HG02938 (cell line): ENCODE measurements around the gene CHIA.
A peak's percentile ranks its signal among the peaks of the same experiment; 100 is the strongest.
"Not testable (repeated sequence)": the region's sequence is repeated elsewhere in the genome, so short reads cannot be mapped to it uniquely, and the experiment has no call there.

ENCODE experiments used
- ATAC-seq: cut with Tn5 transposase; IDR thresholded peaks from one replicate; pipeline ENCODE4 v1.9.1; 2021; ENCODE audit warnings: mild to moderate bottlenecking, moderate library complexity; ENCODE audit not compliant: unreplicated experiment

Gene CHIA

GRCh38 chr1:111283838-111284237, 6.8 kb upstream of the CHIA start:
- no peak for ATAC-seq

GRCh38 chr1:111285879-111286278, 4.8 kb upstream of the CHIA start:
- ATAC-seq = no peak

GRCh38 chr1:111286912-111287311, 3.7 kb upstream of the CHIA start:
- ATAC-seq = no peak

- ATAC-seq = no peak
Measured at GRCh38 chr1:111289371-111289770, 1.3 kb upstream of the CHIA start.

- ATAC-seq = no peak
Measured at GRCh38 chr1:111290104-111290503, 547 bp upstream of the CHIA start.

- no peak for ATAC-seq
Measured at GRCh38 chr1:111294390-111294789, 3.7 kb downstream of the CHIA start.

- ATAC-seq = no peak
Measured at GRCh38 chr1:111302374-111302773, 11.7 kb downstream of the CHIA start.

GRCh38 chr1:111309690-111310089, 19.0 kb downstream of the CHIA start:
- no peak for ATAC-seq

GRCh38 chr1:111318523-111318922, 27.9 kb downstream of the CHIA start:
- no peak for ATAC-seq

GRCh38 chr1:111320066-111320879, 29.6 kb downstream of the CHIA start:
- ATAC-seq = no peak

GRCh38 chr1:111323231-111323630, 32.6 kb downstream of the CHIA start:
- no peak for ATAC-seq

GRCh38 chr1:111332190-111332589, 41.5 kb downstream of the CHIA start:
- ATAC-seq = peak; percentile 82

- no peak for ATAC-seq
Measured at GRCh38 chr1:111334169-111334568, 43.5 kb downstream of the CHIA start.

- not testable (repeated sequence) for ATAC-seq
Measured at GRCh38 chr1:111335214-111335877, 44.7 kb downstream of the CHIA start.

- ATAC-seq = not testable (repeated sequence)
Measured at GRCh38 chr1:111338849-111339248, 48.2 kb downstream of the CHIA start.

GRCh38 chr1:111346089-111346885, 55.6 kb downstream of the CHIA start:
- peak; percentile 93 for ATAC-seq

- no peak for ATAC-seq
Measured at GRCh38 chr1:111347026-111347425, 56.4 kb downstream of the CHIA start.

GRCh38 chr1:111351700-111352099, 61.0 kb downstream of the CHIA start:
- ATAC-seq = no peak

- ATAC-seq = no peak
Measured at GRCh38 chr1:111354584-111354983, 63.9 kb downstream of the CHIA start.

GRCh38 chr1:111358964-111359363, 68.3 kb downstream of the CHIA start:
- no peak for ATAC-seq

- ATAC-seq = no peak
Measured at GRCh38 chr1:111359376-111359775, 68.7 kb downstream of the CHIA start.

GRCh38 chr1:111360257-111360656, 69.6 kb downstream of the CHIA start:
- not testable (repeated sequence) for ATAC-seq
